ENCODE measurements around the gene SIN3B.

SIN3B gene

GRCh38 chr19:16917401-16917800 is 88.2 kb downstream of the SIN3B start:
- DNase-seq = no peak

DNA sequence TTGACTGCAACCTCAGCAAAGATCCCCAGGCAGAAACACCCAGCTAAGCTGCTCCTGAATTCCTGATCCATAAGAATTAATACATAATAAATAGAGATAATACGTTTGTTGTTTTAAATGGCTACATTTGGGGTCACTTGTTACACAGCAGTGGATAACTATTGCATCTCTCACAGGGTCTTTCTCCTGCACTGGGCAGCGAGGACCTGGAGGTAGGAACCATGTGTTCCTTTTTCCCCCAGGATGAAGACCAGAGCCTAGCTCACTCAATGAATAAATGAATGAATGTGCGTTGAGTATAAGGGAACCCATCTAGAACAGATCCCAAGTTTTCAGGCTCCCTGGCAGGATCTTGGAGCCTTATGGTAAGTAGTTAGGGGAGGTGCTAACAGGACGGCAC is 90.3 kb downstream of the SIN3B start:
- no peak for DNase-seq

GRCh38 chr19:16920816-16921529 is 91.8 kb downstream of the SIN3B start:
- peak; percentile 79 for DNase-seq

DNA sequence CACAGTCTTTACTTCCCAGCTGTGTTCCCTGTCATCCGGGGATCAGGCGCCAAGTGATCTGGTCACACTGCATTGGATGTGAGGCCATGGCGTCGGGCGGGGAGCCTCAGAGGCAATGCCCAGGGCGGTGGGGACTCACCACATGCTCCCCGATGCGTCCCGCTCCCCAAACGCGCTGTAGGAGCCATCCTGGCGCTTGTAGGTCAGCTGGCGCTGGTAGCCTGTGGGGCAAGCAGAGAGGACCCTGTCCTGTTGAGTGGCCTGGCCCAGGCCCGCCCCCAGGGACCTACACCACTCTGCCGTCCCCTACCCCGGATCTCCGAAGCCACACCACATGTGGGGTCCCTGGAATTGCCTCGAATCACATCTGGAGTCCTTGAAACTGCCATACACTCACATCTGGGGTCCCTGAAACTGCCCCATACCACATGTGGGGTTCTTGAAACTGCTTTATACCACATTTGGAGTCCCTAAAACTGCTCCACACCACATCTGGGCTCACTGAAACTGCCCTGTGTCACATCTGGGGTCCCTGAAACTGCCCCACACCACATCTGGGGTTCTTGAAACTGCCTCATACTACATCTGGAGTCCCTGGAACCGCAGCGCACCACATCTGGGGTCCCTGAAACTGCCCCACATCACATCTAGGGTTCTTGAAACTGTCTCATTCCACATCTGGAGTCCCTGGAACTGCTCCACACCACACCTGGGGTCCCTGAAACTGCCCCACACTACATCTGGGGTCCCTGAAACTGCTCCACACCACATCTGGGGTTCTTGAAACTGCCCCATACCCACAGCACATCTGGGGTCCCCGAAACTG is 92.8 kb downstream of the SIN3B start:
- no peak for DNase-seq

- no peak for DNase-seq
These were observed 93.4 kb downstream of the SIN3B start for GRCh38 chr19:16922592-16922934.

GRCh38 chr19:16922949-16923348 is 93.8 kb downstream of the SIN3B start:
- DNase-seq = no peak

DNA sequence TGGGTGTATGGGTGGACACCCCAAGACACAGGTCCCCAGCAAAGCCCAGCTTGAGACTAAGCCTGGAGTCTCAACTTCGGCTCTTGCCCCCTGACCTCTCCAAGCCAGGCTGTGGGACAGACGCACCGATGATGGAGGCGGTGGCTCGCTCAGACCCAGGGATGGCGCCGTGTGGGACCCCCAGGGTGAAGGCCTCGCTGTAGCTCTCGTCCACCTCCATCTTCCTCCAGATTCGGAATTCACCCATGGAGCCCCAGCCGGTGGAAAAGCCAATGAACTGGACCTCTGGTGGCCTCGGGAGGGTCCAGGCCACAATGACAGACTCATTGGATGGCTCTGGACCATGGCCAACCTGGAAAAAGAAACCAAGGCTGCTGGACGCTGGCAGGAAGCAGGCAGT is 98.7 kb downstream of the SIN3B start:
- DNase-seq = no peak

GRCh38 chr19:16928351-16928750 is 99.2 kb downstream of the SIN3B start:
- no peak for DNase-seq

DNA sequence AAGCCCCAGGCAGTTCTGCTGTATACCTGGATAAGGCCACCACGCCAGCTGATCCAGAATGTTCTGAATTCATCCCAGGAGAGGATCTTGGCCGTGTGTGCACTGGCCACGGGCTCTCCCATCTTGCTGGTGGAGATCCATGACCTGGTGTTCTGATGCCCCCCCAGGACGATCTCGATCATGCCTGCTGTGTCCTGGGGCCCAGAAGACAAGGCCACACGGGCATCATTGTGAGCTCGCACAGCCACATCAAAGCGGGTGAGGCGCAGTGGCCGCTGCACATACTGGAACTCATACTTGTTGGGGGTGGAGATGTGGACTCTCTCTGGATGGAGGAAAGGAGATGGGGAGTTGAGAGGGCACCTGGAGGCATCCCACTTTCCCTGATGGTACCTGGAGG is 99.7 kb downstream of the SIN3B start:
- DNase-seq = no peak

All from T1000 (cell line).